ENCODE results near the gene CENPT. TPM values are rescaled to one million over a fixed set of nuclear protein-coding genes. Genes with fewer than 3 reads are reported as not detected.

Gene CENPT
- total and polyA plus RNA-seq, 2 donors (not counting 1 experiment from before 2014, with no cell fraction given): 23.1 to 30.2 TPM

DNA sequence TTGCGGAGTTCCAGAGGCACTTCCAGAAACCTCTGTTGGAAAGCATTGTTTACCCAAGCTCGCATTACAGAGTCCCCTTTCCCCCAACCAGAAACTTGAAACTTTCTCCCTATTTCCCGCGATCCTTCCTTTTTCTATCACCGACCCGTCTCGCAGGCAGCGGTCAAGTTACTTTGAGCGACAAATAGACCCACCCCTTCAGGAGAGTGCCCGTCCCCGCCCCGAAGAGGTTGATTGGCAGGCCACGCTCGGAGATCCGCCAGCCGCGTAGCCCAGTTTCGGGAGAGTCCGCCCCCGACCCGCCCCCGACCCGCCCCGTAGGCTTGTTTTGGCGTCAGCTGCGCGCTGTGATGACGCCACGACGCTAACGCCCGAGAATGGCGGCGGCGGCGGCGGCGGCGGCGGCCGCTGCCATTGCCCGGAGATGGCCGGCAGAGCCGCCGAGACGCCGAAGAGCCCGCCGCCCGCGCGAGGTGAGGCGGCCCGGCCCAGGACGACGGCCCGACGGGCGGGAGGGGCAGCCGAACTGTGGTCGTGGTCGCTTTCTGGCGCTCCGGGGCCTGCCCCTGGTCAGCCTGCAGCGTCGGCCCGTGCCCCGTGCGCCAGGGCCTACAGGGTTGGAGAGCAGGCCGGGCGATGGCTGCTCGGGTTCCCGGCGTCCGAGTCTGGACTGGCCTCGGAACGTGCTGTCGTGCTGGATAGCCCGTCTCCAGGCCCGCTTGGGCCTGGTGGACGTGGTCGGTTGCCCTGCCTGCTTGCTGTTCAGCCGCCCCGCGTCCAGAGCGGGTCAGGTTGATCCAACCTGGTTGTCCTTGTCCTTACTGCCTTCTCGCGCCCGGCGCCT, 45.6 kb upstream of the CENPT start, which contains the start of gene PSKH1:
Gene PSKH1, plus strand, starts transcription at position 356 of the 844 bp plus-strand sequence. CDS start 15,496 bp downstream, outside the sequence.
- no peak for TF ChIP-seq EZH2 (IDR thresholded peaks at IDR 0.05; ENCODE audit: low read length, missing control alignments)
- TF ChIP-seq, protein P1, sequence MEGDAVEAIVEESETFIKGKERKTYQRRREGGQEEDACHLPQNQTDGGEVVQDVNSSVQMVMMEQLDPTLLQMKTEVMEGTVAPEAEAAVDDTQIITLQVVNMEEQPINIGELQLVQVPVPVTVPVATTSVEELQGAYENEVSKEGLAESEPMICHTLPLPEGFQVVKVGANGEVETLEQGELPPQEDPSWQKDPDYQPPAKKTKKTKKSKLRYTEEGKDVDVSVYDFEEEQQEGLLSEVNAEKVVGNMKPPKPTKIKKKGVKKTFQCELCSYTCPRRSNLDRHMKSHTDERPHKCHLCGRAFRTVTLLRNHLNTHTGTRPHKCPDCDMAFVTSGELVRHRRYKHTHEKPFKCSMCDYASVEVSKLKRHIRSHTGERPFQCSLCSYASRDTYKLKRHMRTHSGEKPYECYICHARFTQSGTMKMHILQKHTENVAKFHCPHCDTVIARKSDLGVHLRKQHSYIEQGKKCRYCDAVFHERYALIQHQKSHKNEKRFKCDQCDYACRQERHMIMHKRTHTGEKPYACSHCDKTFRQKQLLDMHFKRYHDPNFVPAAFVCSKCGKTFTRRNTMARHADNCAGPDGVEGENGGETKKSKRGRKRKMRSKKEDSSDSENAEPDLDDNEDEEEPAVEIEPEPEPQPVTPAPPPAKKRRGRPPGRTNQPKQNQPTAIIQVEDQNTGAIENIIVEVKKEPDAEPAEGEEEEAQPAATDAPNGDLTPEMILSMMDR (conservative IDR thresholded peaks at IDR 0.05 in 1 of 2, IDR thresholded peaks at IDR 0.05 in 1 of 2; ENCODE audit: low read depth in 1 of 2, low read length in 2 of 2): no peak

DNA sequence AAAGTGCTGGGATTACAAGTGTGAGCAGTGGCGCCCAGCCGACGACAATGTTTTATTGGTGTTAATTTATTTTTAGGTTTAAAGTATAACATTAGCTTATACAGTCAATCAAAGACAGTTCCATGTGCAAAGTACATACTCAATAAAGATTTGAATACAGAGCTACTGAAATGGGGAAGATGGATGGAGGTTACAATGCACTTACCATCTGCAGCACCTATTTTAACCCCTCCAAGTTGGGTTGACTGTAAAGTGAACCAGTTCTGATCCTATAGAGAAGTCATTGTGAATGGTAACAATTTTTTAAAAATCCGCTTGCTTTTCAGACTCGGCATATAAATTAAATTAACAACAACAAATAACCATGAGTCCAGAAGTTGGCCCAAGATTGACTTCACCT, 44.9 kb upstream of the CENPT start:
- Histone ChIP-seq H3K79me2 (ENCODE audit: control insufficient read depth, insufficient read depth, low read length) (peaks cover 25% of the 10 kb centered on the region), H3K27me3 (ENCODE audit: control insufficient read depth, insufficient read depth, low read length) (no peaks in the 10 kb centered on the region), H3K27ac (ENCODE audit: insufficient read depth, low read length) (peak overlapping the region; percentile 45), H4K20me1 (ENCODE audit: control insufficient read depth, extremely low read depth, insufficient read depth, low read length) (no peaks in the 10 kb centered on the region), H3K4me3 (replicated peaks in 1 of 4; ENCODE audit: control extremely low read depth in 1 of 4, insufficient read depth in 1 of 4, low read depth in 3 of 4, low read length in 4 of 4) (peak overlapping the region; percentile 53 to 73 (median 58)), H3K4me2 (ENCODE audit: extremely low read depth, insufficient read depth, low read length) (peak overlapping the region; percentile 85), H2AFZ (ENCODE audit: low read length) (peak overlapping the region; percentile 84), H3K9ac (ENCODE audit: insufficient read depth, low read length) (no peak overlapping the region), H3K4me1 (ENCODE audit: control insufficient read depth, extremely low read depth, insufficient read depth, low read length) (peaks cover 6% of the 10 kb centered on the region), H3K9me3 (ENCODE audit: control insufficient read depth, insufficient read depth, low read depth, low read length) (no peaks in the 10 kb centered on the region), H3K36me3 (ENCODE audit: control insufficient read depth, insufficient read depth, low read length) (no peaks in the 10 kb centered on the region)
- TF ChIP-seq, protein P1 (conservative IDR thresholded peaks at IDR 0.05 in 1 of 2, IDR thresholded peaks at IDR 0.05 in 1 of 2; ENCODE audit: low read depth in 1 of 2, low read length in 2 of 2): no peak
- TF ChIP-seq EZH2 (IDR thresholded peaks at IDR 0.05; ENCODE audit: low read length, missing control alignments): no peak
- DNase-seq (ENCODE audit: low read depth in 2 of 2): no peak

More for the DNA sequence above, 45.6 kb upstream of the CENPT start, which contains the start of gene PSKH1:
- Histone ChIP-seq H3K4me2 (ENCODE audit: extremely low read depth, insufficient read depth, low read length) (peak within 1 kb of the TSS; percentile 98), H4K20me1 (ENCODE audit: control insufficient read depth, extremely low read depth, insufficient read depth, low read length) (no peaks in the 10 kb centered on the region), H3K79me2 (ENCODE audit: control insufficient read depth, insufficient read depth, low read length) (peaks cover 29% of the 10 kb centered on the region), H3K9ac (ENCODE audit: insufficient read depth, low read length) (peak within 1 kb of the TSS; percentile 100), H3K27ac (ENCODE audit: insufficient read depth, low read length) (peak within 1 kb of the TSS; percentile 97), H3K9me3 (ENCODE audit: control insufficient read depth, insufficient read depth, low read depth, low read length) (no peaks in the 10 kb centered on the region), H3K27me3 (ENCODE audit: control insufficient read depth, insufficient read depth, low read length) (no peaks in the 10 kb centered on the region), H3K4me3 (replicated peaks in 1 of 4; ENCODE audit: control extremely low read depth in 1 of 4, insufficient read depth in 1 of 4, low read depth in 3 of 4, low read length in 4 of 4) (peak within 1 kb of the TSS; percentile 82 to 99 (median 97)), H3K4me1 (ENCODE audit: control insufficient read depth, extremely low read depth, insufficient read depth, low read length) (peaks cover 6% of the 10 kb centered on the region), H3K36me3 (ENCODE audit: control insufficient read depth, insufficient read depth, low read length) (no peaks in the 10 kb centered on the region), H2AFZ (ENCODE audit: low read length) (peak within 1 kb of the TSS; percentile 84)
- DNase-seq (ENCODE audit: low read depth in 2 of 2): peak; percentile 93 to 95

DNA sequence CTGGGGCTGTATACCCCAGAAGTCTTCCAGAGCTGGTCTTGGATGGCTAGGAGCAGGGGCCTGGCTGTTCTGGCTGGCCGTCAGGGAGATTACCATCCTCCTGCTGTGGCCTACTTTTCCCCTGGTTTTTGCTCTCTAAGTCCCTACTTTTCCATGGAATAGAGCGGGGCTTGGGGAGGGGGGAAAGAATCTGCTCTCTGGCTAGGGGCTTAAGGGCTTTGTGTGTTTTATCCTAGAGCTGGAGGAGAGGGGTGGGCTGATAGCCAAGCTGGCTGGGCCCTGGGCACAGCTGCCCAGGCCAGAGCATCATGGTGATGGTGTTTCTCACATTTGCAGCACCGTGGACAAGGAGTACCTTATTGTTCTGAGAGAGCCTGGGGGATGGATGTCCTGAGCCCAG, 40.8 kb upstream of the CENPT start:
- TF ChIP-seq EZH2 (IDR thresholded peaks at IDR 0.05; ENCODE audit: low read length, missing control alignments): no peak
- TF ChIP-seq, protein P1 (conservative IDR thresholded peaks at IDR 0.05 in 1 of 2, IDR thresholded peaks at IDR 0.05 in 1 of 2; ENCODE audit: low read depth in 1 of 2, low read length in 2 of 2): no peak

More for the DNA sequence above, 40.8 kb upstream of the CENPT start:
- no peaks in the 10 kb centered on the region for H3K79me2 ChIP-seq (ENCODE audit: control insufficient read depth, insufficient read depth, low read length)
- H4K20me1 ChIP-seq (ENCODE audit: control insufficient read depth, extremely low read depth, insufficient read depth, low read length): peaks cover 4% of the 10 kb centered on the region
- no peak overlapping the region for H3K27ac ChIP-seq (ENCODE audit: insufficient read depth, low read length)
- no peak overlapping the region for H3K9ac ChIP-seq (ENCODE audit: insufficient read depth, low read length)
- H3K36me3 ChIP-seq (ENCODE audit: control insufficient read depth, insufficient read depth, low read length): peaks cover 5% of the 10 kb centered on the region
- H3K27me3 ChIP-seq (ENCODE audit: control insufficient read depth, insufficient read depth, low read length): no peaks in the 10 kb centered on the region
- H3K4me1 ChIP-seq (ENCODE audit: control insufficient read depth, extremely low read depth, insufficient read depth, low read length): peaks cover 6% of the 10 kb centered on the region
- no peak overlapping the region for H2AFZ ChIP-seq (ENCODE audit: low read length)
- DNase-seq (ENCODE audit: low read depth in 2 of 2): no peak
- no peak overlapping the region for H3K4me3 ChIP-seq (replicated peaks in 1 of 4; ENCODE audit: control extremely low read depth in 1 of 4, insufficient read depth in 1 of 4, low read depth in 3 of 4, low read length in 4 of 4)
- no peak overlapping the region for H3K4me2 ChIP-seq (ENCODE audit: extremely low read depth, insufficient read depth, low read length)
- no peaks in the 10 kb centered on the region for H3K9me3 ChIP-seq (ENCODE audit: control insufficient read depth, insufficient read depth, low read depth, low read length)
